Mucosa of rectum (tissue), 2 donors: ENCODE results near the gene CMKLR1.
A peak's percentile ranks its signal among the peaks of the same experiment; 100 is the strongest.

ENCODE experiments used
- H3K27ac ChIP-seq, 2 donors: one replicate each; pipeline ENCODE4 v1.7.0; 2013; ENCODE audit warnings: inconsistent platforms in 2 of 2, low read depth in 2 of 2, low read length in 2 of 2
- H3K27me3 ChIP-seq, 2 donors: one replicate each; pipeline ENCODE4 v1.7.0; 2013; ENCODE audit warnings: low read length in 2 of 2; ENCODE audit not compliant: control insufficient read depth in 2 of 2, insufficient read depth in 2 of 2
- H3K36me3 ChIP-seq, 2 donors: one replicate each; pipeline ENCODE4 v1.7.0; 2013; ENCODE audit warnings: low read length in 2 of 2; ENCODE audit not compliant: control insufficient read depth in 2 of 2, insufficient read depth in 2 of 2
- H3K4me1 ChIP-seq, 2 donors: one replicate each; pipeline ENCODE4 v1.7.0; 2013; ENCODE audit warnings: low read length in 2 of 2, mild to moderate bottlenecking in 1 of 2; ENCODE audit not compliant: control insufficient read depth in 2 of 2, insufficient read depth in 2 of 2
- H3K4me3 ChIP-seq, 2 donors: one replicate each; pipeline ENCODE4 v1.7.0; 2013; ENCODE audit warnings: low read length in 2 of 2
- H3K9ac ChIP-seq, 2 donors: one replicate each; pipeline ENCODE4 v1.7.0; 2013; ENCODE audit warnings: low read length in 2 of 2, low read depth in 1 of 2, mild to moderate bottlenecking in 1 of 2
- H3K9me3 ChIP-seq, 2 donors: one replicate each; pipeline ENCODE4 v1.7.0; 2013; ENCODE audit warnings: low read length in 2 of 2; ENCODE audit not compliant: control insufficient read depth in 2 of 2
- donor health status: healthy.
- donor health status: Normal muscosa, but diverticular disease.

CMKLR1 gene, protein sequence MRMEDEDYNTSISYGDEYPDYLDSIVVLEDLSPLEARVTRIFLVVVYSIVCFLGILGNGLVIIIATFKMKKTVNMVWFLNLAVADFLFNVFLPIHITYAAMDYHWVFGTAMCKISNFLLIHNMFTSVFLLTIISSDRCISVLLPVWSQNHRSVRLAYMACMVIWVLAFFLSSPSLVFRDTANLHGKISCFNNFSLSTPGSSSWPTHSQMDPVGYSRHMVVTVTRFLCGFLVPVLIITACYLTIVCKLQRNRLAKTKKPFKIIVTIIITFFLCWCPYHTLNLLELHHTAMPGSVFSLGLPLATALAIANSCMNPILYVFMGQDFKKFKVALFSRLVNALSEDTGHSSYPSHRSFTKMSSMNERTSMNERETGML

DNA sequence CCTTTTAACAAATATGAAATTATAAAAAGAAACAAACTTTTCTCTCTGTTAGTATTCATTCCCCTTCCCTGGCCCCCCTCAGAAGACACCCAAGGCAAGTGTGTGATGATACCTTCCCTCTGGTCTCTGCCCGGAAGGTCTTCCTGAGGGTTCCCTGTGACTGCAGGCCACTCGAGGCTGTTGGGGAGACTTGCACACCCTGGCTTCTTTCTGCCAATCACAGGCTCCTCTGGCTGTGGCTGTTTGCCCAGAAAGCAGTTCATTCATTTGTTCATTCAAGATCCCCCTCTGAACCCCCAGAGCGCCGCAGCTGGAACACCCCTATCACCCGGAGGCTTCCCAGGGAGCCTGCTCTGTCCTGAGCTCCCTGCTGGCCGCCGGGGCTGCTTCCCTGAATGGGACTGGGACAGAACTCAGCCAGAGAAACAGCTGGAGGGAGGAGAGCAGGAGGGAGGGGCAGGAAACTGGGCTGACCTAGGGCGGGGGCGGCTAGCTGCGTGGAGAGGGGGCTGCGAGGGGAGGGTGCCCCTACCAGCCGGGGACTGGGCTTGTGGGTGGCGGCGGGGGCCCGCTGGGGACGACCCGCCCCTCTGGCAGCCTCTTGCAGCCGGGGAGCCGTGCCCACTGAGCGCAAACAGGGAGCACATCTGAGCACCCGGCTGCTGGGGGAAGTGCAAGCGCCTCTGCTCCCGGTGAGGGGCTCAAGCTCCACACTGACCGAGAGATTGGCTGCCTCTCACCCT, at the start of gene CMKLR1:
Gene CMKLR1, minus strand, starts transcription at position 397 of the 743 bp plus-strand sequence. CDS start 45,720 bp downstream, outside the sequence.
- Histone ChIP-seq H3K9ac (peak within 1 kb of the TSS in 1 of 2 donors; percentile 42), H3K27me3 (peaks cover 0 to 5% of the 10 kb centered on the region in 2 donors), H3K27ac (peak within 1 kb of the TSS; percentile 41 to 49)

DNA sequence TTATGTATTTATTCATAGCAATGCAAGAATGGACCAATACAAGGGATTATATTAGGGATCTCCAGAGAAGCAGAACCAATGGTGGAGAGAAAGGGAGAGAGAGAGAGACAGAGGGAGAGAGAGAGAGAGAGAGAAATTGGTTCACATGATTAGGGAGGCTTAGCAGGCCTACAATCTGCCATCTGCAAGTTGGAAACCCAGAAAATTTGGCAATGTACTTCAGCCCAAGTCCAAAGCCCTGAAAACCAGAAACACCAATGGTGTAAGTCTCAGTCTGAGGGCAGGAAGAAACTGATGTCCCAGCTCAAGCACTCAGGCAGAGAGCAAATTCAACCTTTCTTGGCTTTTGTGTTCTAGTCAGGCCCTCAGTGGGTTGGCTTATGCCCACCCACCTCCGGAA, 48.7 kb upstream of the CMKLR1 start:
- H3K27ac ChIP-seq: no peak overlapping the region
- no peaks in the 10 kb centered on the region for H3K4me1 ChIP-seq
- no peaks in the 10 kb centered on the region for H3K9me3 ChIP-seq
- no peaks in the 10 kb centered on the region for H3K27me3 ChIP-seq
- H3K9ac ChIP-seq: no peak overlapping the region
- H3K36me3 ChIP-seq: no peaks in the 10 kb centered on the region
- H3K4me3 ChIP-seq: no peak overlapping the region

More for the DNA sequence above, at the start of gene CMKLR1:
- H3K4me3 ChIP-seq: peak within 1 kb of the TSS; percentile 14 to 50
- no peaks in the 10 kb centered on the region for H3K36me3 ChIP-seq
- no peaks in the 10 kb centered on the region for H3K9me3 ChIP-seq
- H3K4me1 ChIP-seq: no peaks in the 10 kb centered on the region

DNA sequence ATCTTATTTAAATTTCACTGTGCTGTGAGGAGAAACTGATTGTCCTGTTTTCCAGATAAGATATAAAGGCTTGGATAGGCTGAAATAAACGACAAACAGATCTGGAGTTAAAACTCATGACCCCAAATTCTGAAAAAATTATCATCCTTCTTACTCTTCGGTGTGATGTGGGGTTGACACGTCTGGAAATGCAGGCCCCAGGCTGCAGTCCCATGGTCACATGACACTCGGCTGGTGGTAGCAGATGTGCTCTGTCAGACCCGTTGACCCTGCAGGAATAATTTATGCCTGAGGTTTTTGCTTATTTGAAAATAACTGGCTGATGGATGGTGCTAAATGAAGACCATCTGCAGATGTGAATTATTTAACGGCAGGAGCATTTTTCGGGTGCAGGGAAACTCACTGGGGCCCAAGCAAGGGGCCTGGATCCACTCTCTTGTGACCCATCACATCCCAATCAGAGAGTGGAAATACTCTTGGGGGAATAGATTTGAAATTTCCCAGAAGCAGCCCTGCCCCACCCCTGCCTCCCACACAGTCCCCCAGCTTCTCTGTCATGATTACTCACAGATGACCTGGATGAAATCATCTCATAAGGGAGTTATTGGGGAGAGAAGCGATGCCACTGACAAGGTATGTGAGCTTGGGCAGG, 47.7 kb upstream of the CMKLR1 start:
- H3K36me3 ChIP-seq: no peaks in the 10 kb centered on the region
- no peak overlapping the region for H3K9ac ChIP-seq
- no peak overlapping the region for H3K4me3 ChIP-seq

DNA sequence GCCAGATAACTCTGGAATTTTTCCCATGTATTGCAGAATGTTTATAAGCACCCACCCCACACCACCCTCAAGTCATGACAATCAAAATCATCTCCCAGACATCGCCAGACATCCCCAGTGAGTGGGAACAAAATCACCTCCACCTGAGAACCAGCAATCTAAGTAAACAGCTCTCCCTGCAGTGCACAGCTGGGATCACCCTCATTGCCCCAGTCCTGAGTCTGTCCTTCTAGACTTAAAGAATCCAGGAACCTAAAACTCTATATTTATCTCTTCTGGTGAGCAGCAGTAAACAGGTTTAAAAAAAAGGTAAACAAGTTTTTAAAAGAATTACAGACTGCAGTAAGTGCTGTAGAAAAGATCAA, 43.3 kb upstream of the CMKLR1 start:
- Histone ChIP-seq H3K4me1 (no peaks in the 10 kb centered on the region), H3K9ac (no peak overlapping the region), H3K4me3 (no peak overlapping the region), H3K27me3 (no peaks in the 10 kb centered on the region), H3K9me3 (no peaks in the 10 kb centered on the region), H3K36me3 (no peaks in the 10 kb centered on the region), H3K27ac (no peak overlapping the region)

More for the DNA sequence above, 47.7 kb upstream of the CMKLR1 start:
- H3K27ac ChIP-seq: no peak overlapping the region
- H3K27me3 ChIP-seq: no peaks in the 10 kb centered on the region
- H3K4me1 ChIP-seq: no peaks in the 10 kb centered on the region
- H3K9me3 ChIP-seq: no peaks in the 10 kb centered on the region

DNA sequence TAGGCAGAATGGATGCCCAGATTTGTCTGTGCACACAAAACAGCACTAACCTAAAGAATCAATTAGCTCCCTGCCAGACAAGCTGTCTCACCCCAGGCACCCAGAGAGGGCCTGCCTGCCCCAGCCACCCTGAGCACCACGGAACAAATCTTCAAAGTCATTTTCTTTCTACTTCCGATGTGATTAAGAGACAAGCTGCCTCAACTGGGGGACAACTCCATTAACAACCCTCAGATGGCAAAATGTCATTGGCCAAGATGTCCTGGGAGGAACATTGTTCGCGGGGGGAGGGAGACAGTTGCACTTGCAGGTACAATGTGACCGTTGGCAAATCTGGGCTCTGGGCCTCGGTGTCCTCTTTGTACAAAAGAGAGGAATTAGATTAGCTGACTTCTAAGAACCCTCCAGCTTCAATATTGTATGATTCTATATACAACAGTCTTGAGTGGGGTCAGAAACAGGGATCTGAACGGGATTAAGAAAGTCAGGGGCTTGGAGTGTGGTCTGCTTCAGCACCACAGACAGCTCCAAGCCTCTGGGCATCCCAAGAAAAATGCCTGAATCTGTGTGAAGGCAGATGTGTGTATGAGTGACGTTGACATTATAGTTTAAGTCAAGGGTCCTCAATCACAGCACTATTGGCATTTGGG, 42.8 kb upstream of the CMKLR1 start:
- H3K27me3 ChIP-seq: no peaks in the 10 kb centered on the region
- H3K9me3 ChIP-seq: no peaks in the 10 kb centered on the region
- H3K36me3 ChIP-seq: no peaks in the 10 kb centered on the region
- H3K4me1 ChIP-seq: no peaks in the 10 kb centered on the region
- no peak overlapping the region for H3K9ac ChIP-seq
- no peak overlapping the region for H3K4me3 ChIP-seq
- no peak overlapping the region for H3K27ac ChIP-seq

DNA sequence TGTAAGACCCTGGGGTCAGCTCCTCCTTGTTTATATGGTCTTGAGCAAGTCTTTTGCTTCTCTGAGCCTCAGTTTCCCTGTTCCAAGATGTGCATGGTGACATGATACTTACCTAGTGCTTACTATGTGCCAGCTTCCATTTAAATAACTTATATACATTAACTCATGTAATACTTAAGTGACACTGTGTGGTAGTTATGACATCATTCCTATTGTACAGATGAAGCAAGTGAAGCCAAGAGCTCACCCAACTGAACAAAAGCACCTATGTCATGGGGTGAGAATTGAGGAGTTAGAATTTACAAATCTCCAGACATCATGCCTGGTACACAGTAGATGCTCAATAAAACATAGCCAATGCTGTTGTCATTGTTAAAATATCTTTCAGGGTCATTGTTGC, 41.3 kb upstream of the CMKLR1 start:
- no peaks in the 10 kb centered on the region for H3K9me3 ChIP-seq
- H3K36me3 ChIP-seq: no peaks in the 10 kb centered on the region
- H3K27ac ChIP-seq: no peak overlapping the region
- no peaks in the 10 kb centered on the region for H3K4me1 ChIP-seq
- no peaks in the 10 kb centered on the region for H3K27me3 ChIP-seq
- H3K9ac ChIP-seq: no peak overlapping the region
- H3K4me3 ChIP-seq: no peak overlapping the region

DNA sequence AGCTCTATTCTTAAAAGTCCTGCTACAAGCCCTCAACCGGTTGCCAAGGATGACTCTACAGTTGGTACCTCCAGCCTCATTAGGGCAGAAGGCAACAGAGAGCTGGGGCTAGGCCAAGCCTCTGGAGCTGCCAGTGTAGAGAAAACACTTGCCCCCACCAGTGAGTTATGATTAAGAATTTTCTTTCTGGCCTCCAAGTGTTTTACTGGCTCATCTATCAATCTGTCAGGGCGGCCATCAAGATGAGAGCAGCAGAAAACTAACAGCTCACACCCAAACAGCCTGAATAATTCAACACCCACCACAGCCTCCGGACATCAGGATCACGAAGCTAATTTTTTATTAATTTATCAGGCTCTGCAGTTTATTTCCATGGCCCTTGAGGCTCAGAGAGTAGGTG, 40.7 kb upstream of the CMKLR1 start:
- H3K27me3 ChIP-seq: no peaks in the 10 kb centered on the region
- no peaks in the 10 kb centered on the region for H3K36me3 ChIP-seq

DNA sequence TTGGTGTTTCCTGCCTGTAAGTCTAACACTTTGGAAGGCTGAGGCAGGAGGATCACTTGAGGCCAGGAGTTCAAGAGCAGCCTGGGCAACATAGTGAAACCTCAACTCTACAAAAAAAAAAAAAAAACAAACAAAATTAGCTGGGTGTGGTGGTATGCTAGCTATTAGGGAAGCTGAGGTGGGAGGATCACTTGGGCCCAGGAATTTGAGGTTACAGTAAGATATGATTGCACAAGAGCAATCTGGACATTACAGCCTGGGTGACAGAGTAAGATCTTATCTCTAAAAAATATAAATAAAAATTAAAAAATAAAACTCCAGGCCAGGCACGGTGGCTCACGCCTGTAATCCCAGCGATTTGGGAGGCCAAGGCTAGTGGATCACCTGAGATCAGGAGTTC, 39.8 kb upstream of the CMKLR1 start:
- H3K9ac ChIP-seq: no peak overlapping the region
- no peak overlapping the region for H3K4me3 ChIP-seq
- no peaks in the 10 kb centered on the region for H3K36me3 ChIP-seq
- H3K27me3 ChIP-seq: no peaks in the 10 kb centered on the region
- no peak overlapping the region for H3K27ac ChIP-seq
- H3K9me3 ChIP-seq: no peaks in the 10 kb centered on the region
- H3K4me1 ChIP-seq: no peaks in the 10 kb centered on the region

More for the DNA sequence above, 40.7 kb upstream of the CMKLR1 start:
- Histone ChIP-seq H3K27ac (no peak overlapping the region), H3K4me1 (no peaks in the 10 kb centered on the region), H3K9me3 (no peaks in the 10 kb centered on the region), H3K4me3 (no peak overlapping the region), H3K9ac (no peak overlapping the region)

DNA sequence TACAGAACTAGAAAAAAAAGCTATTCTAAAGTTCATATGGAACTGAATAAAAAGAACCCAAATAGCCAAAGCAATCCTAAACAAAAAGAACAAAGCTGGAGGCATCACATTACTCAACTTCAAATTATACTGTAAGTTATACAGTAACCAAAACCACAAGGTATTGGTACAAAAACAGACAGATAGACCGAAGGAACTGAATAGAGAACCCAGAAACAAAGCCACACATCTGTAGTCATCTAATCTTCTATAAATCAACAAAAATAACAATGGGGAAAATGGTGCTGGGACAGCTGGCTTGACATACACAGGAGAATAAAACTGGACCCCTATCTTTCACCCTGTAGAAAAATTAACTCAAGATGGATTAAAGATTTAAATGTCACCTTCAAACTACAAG, 38.1 kb upstream of the CMKLR1 start:
- H3K36me3 ChIP-seq: no peaks in the 10 kb centered on the region
- H3K4me1 ChIP-seq: no peaks in the 10 kb centered on the region
- H3K9ac ChIP-seq: no peak overlapping the region
- no peaks in the 10 kb centered on the region for H3K9me3 ChIP-seq
- H3K4me3 ChIP-seq: no peak overlapping the region
- H3K27ac ChIP-seq: no peak overlapping the region
- H3K27me3 ChIP-seq: no peaks in the 10 kb centered on the region
